Common myeloid progenitor, CD34-positive (primary cell): ENCODE measurements around the gene TEAD3.
A peak's percentile ranks its signal among the peaks of the same experiment; 100 is the strongest.

ENCODE experiments used
- CTCF ChIA-PET: fragments of 350-600 bp; sonication (Branson Sonifier 250); formaldehyde crosslinking; loops from one replicate; lab custom pipeline; 2021; ENCODE audit warnings: antibody characterized with exemption; lab: Charles Lee
- POLR2A ChIA-PET: fragments of 350-600 bp; sonication (Branson Sonifier 250); formaldehyde crosslinking; loops from one replicate; lab custom pipeline; 2021; ENCODE audit warnings: antibody characterized with exemption; lab: Charles Lee
- DNase-seq, 3 donors: peaks; one replicate each; pipeline versions ENCODE4 v3.0.0 to v3.0.0-alpha.2; 2013
- H3K27ac ChIP-seq, 2 experiments: 1 replicate in 1 of 2; 2 replicates in 1 of 2; pipeline ENCODE4 v1.7.0; 2013; ENCODE audit warnings: inconsistent platforms in 2 of 2, low read length in 2 of 2, mild to moderate bottlenecking in 2 of 2, low read depth in 1 of 2, moderate library complexity in 1 of 2; ENCODE audit not compliant: severe bottlenecking in 2 of 2, insufficient read depth in 1 of 2, poor library complexity in 1 of 2
- H3K27me3 ChIP-seq, 5 experiments: replicated peaks in 2 of 5; 1 replicate in 3 of 5; 2 replicates in 2 of 5; pipeline versions ENCODE4 v1.6.1 to v1.7.0; 2013; ENCODE audit warnings: low read length in 4 of 5, mild to moderate bottlenecking in 2 of 5, moderate library complexity in 2 of 5, inconsistent platforms in 1 of 5; ENCODE audit not compliant: insufficient read depth in 5 of 5, control insufficient read depth in 4 of 5
- H3K36me3 ChIP-seq, 4 experiments: 1 replicate in 2 of 4; 2 replicates in 2 of 4; pipeline versions ENCODE4 v1.6.1 to v1.7.0; 2013; ENCODE audit warnings: low read length in 3 of 4, control low read depth in 1 of 4, mild to moderate bottlenecking in 1 of 4; ENCODE audit not compliant: control insufficient read depth in 4 of 4, insufficient read depth in 4 of 4
- H3K4me1 ChIP-seq, 4 experiments: 1 replicate in 3 of 4; 2 replicates in 1 of 4; pipeline versions ENCODE4 v1.6.1 to v1.7.1; 2013; ENCODE audit warnings: low read length in 3 of 4, mild to moderate bottlenecking in 3 of 4, control low read depth in 1 of 4, inconsistent platforms in 1 of 4, moderate library complexity in 1 of 4; ENCODE audit not compliant: control insufficient read depth in 4 of 4, insufficient read depth in 4 of 4; ENCODE audit errors: control extremely low read depth in 1 of 4
- H3K4me3 ChIP-seq, 7 experiments: 1 replicate in 4 of 7; 2 replicates in 3 of 7; pipeline versions ENCODE4 v1.5.1 to v1.7.0; 2013; ENCODE audit warnings: mild to moderate bottlenecking in 7 of 7, low read length in 6 of 7, moderate library complexity in 6 of 7, inconsistent platforms in 2 of 7, low read depth in 2 of 7, control low read depth in 1 of 7; ENCODE audit not compliant: insufficient read depth in 4 of 7, control insufficient read depth in 1 of 7; ENCODE audit errors: extremely low read depth in 1 of 7
- H3K9me3 ChIP-seq, 5 experiments: 1 replicate in 4 of 5; 2 replicates in 1 of 5; pipeline versions ENCODE4 v1.6.1 to v1.7.1; 2013; ENCODE audit warnings: low read length in 4 of 5, mild to moderate bottlenecking in 2 of 5, inconsistent platforms in 1 of 5, low read depth in 1 of 5, moderate library complexity in 1 of 5; ENCODE audit not compliant: control insufficient read depth in 4 of 5, insufficient read depth in 2 of 5; ENCODE audit errors: control extremely low read depth in 1 of 5
- WGBS: methylation state at CpG from one replicate; pipeline ENCODE4 v1.1.5; 2013; ENCODE audit not compliant: insufficient coverage; 5-methylcytosine and 5-hydroxymethylcytosine counted together

The TEAD3 gene

DNA sequence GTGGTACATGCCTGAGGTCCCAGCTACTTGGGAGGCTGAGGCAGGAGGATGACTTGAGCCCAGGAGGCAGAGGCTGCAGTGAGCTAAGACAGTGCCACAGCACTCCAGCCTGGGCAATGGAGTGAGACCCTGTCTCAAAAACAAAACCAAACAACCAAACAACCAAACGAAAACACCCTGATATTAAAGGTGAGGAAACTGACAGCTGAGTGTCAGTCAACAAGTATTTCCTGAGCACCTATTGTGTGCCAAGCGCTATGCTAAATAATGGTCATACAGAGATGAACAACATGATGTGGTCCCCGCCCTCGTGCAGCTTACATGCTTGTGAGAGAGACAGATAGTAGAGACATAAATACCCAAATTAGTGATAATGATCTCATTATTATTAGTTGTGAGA, 17.7 kb upstream of the TEAD3 start:
- Histone ChIP-seq H3K27me3 (peaks cover 0 to 13% (median 3%) of the 10 kb centered on the region in 5 experiments), H3K9me3 (no peaks in the 10 kb centered on the region), H3K36me3 (no peaks in the 10 kb centered on the region), H3K4me1 (peaks cover 0 to 16% (median 6%) of the 10 kb centered on the region in 4 experiments), H3K27ac (no peak overlapping the region), H3K4me3 (no peak overlapping the region)
- WGBS, result no CpG with 5 or more reads among the region's 4 CpGs
- ChIA-PET POLR2A (no interaction called here), CTCF (interaction anchor here (1.0 to 1.6 kb wide), 3 partner anchors 9 to 37 kb away, joined by 3 to 7 read pairs (median 5); no protein-coding TSS in a partner anchor)
- DNase-seq, result no peak

DNA sequence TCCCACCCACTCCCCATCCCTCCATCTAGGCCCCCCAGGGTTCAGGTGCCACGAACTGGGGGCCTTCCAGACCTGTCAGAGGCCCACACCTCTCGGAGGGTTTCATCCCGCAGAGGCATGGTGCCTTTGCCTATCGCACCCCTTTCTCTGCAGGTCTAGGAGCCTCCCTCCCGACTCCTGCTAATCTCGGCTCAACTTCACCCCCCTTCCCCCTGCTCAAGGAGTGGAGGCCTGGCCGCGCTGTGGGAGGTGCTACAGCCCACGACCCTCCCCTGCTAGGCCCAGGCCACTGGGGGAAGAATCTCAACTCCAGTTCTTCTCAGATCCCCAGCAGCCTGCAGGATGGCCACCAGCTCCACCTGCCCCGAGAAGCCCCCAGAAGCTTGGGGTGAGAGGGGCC, 15.9 kb upstream of the TEAD3 start, which contains the start of gene TULP1:
Gene TULP1 (minus strand): TSS at position 157 of the 400 bp plus-strand sequence. CDS start 38 bp downstream, at position 119.
- Histone ChIP-seq H3K27ac (no peak within 1 kb of the TSS), H3K27me3 (peaks cover 0 to 13% (median 3%) of the 10 kb centered on the region in 5 experiments), H3K9me3 (no peaks in the 10 kb centered on the region), H3K4me3 (peak within 1 kb of the TSS in 3 of 7 experiments; percentile 36 to 50 (median 41)), H3K4me1 (peaks cover 0 to 16% (median 6%) of the 10 kb centered on the region in 4 experiments), H3K36me3 (no peaks in the 10 kb centered on the region)
- WGBS, result 97% methylated on average over 6 of the region's 10 CpGs
- CTCF ChIA-PET, result no interaction called here
- DNase-seq, result no peak
- POLR2A ChIA-PET, result no interaction called here

DNA sequence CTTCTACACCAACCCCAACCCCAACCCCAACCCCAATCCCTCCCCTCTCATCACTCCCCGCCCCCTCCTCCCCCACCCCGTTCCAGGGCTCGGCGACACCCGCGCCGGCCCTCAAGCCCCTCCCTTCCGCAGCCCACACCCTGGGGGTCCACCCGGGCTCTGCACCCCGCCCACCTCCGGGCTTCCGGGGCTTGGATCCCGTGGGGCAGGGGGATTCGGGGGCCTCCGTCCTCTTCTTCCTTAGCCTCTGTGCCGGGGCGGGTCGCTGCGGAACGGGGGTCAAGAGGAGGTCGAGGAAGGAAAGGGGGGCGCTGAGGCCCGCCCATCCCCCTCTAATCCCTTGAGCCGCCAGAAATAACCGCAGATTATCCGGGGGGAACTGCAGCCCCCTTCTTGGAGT, 15.1 kb upstream of the TEAD3 start:
- Histone ChIP-seq H3K27ac (no peak overlapping the region), H3K9me3 (no peaks in the 10 kb centered on the region), H3K4me1 (peaks cover 0 to 16% (median 6%) of the 10 kb centered on the region in 4 experiments), H3K36me3 (no peaks in the 10 kb centered on the region), H3K4me3 (peak overlapping the region in 2 of 7 experiments; percentile 41 to 50), H3K27me3 (peaks cover 0 to 13% (median 3%) of the 10 kb centered on the region in 5 experiments)
- POLR2A ChIA-PET, result no interaction called here
- WGBS, result 9% methylated on average over 12 of the region's 26 CpGs
- CTCF ChIA-PET, result no interaction called here
- no peak for DNase-seq

DNA sequence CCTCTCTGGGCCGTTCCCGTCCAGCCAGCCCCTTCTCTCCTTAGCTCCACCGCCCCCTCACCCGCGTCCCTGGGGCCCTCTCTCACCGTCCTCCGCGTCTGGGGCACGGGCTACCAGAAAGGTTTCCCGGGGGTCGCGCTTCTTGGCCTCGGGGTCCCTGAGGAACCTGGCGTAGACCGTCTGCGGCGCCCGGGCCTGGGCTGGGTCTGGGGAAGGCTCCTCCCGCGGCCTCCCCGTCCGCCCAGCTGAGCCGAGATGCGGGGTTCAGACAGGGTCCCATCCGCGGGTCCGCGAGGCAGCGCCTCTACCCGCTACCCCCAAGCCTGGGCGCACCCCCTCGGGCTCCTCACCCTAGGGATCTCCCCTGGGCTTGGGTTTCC, 14.7 kb upstream of the TEAD3 start:
- ChIA-PET CTCF (no interaction called here), POLR2A (no interaction called here)
- no peak for DNase-seq
- Histone ChIP-seq H3K27ac (no peak overlapping the region), H3K27me3 (peaks cover 0 to 13% (median 3%) of the 10 kb centered on the region in 5 experiments), H3K4me3 (peak overlapping the region in 3 of 7 experiments; percentile 36 to 50 (median 41)), H3K9me3 (no peaks in the 10 kb centered on the region), H3K4me1 (peaks cover 0 to 16% (median 6%) of the 10 kb centered on the region in 4 experiments), H3K36me3 (no peaks in the 10 kb centered on the region)
- 16% methylated on average over 27 of the region's 32 CpGs for WGBS

DNA sequence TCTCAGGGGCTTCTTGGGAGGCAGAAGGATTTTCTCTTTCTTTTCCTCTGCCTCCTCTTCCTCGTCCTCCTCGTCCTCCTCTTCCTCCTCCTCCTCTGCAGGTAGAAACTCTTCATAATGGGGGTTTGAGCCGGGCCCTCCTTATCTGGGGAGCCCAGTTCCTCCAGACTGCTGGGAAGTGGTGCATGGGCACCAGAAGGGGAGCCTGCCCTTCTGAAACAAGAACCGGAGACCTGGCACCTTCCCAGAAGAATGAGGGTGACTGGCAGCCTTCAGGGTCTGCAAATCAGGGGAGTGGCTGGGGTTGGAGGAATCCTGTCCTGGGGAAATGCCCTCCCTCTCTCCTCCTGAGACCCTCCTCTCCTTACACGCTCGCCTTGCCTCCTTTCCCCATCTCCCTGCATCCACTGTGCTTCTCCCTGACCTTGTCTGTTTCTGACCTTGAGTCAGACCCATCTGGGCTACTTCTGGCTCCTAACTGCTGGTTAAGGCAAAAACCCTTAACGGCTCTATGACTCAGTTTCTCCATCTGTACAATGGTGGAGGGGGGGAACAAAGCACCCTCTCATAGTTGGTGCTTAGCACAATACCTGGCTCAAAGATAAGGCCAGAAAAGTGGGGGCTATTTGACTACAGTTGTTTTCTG, 14.2 kb upstream of the TEAD3 start:
- Histone ChIP-seq H3K9me3 (no peaks in the 10 kb centered on the region), H3K4me1 (peaks cover 0 to 16% (median 6%) of the 10 kb centered on the region in 4 experiments), H3K27ac (no peak overlapping the region), H3K4me3 (peak overlapping the region in 2 of 7 experiments; percentile 27 to 36), H3K27me3 (peaks cover 0 to 13% (median 3%) of the 10 kb centered on the region in 5 experiments), H3K36me3 (no peaks in the 10 kb centered on the region)
- peak in 2 of 3 donors; percentile 36 to 49 for DNase-seq
- ChIA-PET CTCF (interaction anchor here (2.9 kb wide), 1 partner anchor 12 kb away, joined by 15 read pairs; no protein-coding TSS in a partner anchor), POLR2A (no interaction called here)
- WGBS, result 42% methylated on average over 5 of the region's 7 CpGs

DNA sequence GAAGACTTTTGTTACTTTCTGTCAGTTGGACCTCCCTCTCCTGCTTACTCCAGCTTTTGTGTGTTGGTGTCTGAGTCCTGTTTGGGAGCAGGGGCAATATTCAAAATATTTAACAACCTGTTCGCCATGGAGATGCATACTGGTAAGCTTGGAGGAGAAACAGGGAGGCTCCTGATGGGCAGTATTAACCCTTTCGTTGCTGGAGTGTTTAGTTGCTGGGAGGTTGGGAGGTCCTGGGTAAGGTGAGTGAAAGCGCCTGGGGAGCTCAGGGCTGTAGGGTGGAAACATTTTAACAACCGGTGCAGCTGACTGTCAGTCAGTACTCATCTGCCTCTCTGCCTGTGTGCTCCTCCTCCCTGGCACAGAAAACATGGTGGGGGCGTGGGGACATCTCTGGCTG, 11.7 kb upstream of the TEAD3 start:
- H3K27me3 ChIP-seq, result peaks cover 0 to 13% (median 3%) of the 10 kb centered on the region in 5 experiments
- H3K4me3 ChIP-seq, result no peak overlapping the region
- WGBS, result 90% methylated on average over 4 of the region's 5 CpGs
- H3K4me1 ChIP-seq, result peaks cover 0 to 21% (median 13%) of the 10 kb centered on the region in 4 experiments
- no peak for DNase-seq
- no peaks in the 10 kb centered on the region for H3K9me3 ChIP-seq
- ChIA-PET CTCF (interaction anchor here (1.0 to 2.9 kb wide), 2 partner anchors 14 to 71 kb away, joined by 3 to 15 read pairs; no protein-coding TSS in a partner anchor), POLR2A (no interaction called here)
- no peak overlapping the region for H3K27ac ChIP-seq
- no peaks in the 10 kb centered on the region for H3K36me3 ChIP-seq

DNA sequence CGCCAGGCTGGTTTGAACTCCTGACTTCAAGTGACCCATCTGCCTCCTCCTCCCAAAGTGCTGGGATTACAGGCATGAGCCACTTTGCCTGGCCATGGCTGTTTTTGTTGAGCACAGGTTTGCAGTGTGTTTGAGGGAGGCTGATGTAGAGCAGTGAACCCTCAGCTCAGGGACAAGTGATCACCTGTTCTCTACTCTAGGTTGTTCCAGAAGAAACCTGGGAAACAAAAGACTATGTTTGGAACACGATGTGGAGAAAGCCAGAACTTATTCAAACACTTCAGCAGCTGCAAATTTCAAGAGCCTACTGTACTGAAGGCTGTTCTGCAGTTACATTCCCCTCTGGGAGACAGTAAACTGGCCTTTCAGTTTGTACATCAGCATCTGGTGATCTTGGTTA, 11.1 kb upstream of the TEAD3 start:
- DNase-seq, result no peak
- Histone ChIP-seq H3K4me1 (peaks cover 2 to 25% (median 17%) of the 10 kb centered on the region in 4 experiments), H3K4me3 (no peak overlapping the region), H3K27me3 (peaks cover 0 to 13% (median 3%) of the 10 kb centered on the region in 5 experiments), H3K9me3 (no peaks in the 10 kb centered on the region), H3K36me3 (no peaks in the 10 kb centered on the region), H3K27ac (no peak overlapping the region)
- WGBS, result 100% methylated on average over 2 of the region's 2 CpGs
- ChIA-PET POLR2A (no interaction called here), CTCF (interaction anchor here (1.0 to 2.9 kb wide), 3 partner anchors 15 to 70 kb away, joined by 3 to 15 read pairs (median 3); no protein-coding TSS in a partner anchor)
